Glutamatergic neuron (in vitro differentiated cells): Measurements from ENCODE around the gene MRPL43. TPM values are rescaled to one million over a fixed set of nuclear protein-coding genes. Genes with fewer than 3 reads are reported as not detected.
A peak's percentile ranks its signal among the peaks of the same experiment; 100 is the strongest.

Experiments used
- DNase-seq: peaks from one replicate; pipeline ENCODE4 v3.0.0; 2022
- H3K27ac Mint-ChIP-seq: one replicate; pipeline ENCODE4 v1.8.0; 2020; ENCODE audit warnings: mild to moderate bottlenecking, mixed read lengths, inconsistent platforms; ENCODE audit not compliant: unreplicated experiment
- H3K27me3 Mint-ChIP-seq: one replicate; pipeline ENCODE4 v1.8.0; 2020; ENCODE audit warnings: mild to moderate bottlenecking, moderate library complexity, mixed read lengths, inconsistent platforms; ENCODE audit not compliant: unreplicated experiment
- H3K36me3 Mint-ChIP-seq: one replicate; pipeline ENCODE4 v1.8.0; 2020; ENCODE audit warnings: mild to moderate bottlenecking, mixed read lengths, inconsistent platforms; ENCODE audit not compliant: unreplicated experiment
- H3K4me1 Mint-ChIP-seq: one replicate; pipeline ENCODE4 v1.8.0; 2020; ENCODE audit warnings: mild to moderate bottlenecking, low read depth, mixed read lengths, inconsistent platforms; ENCODE audit not compliant: unreplicated experiment
- H3K4me3 Mint-ChIP-seq: one replicate; pipeline ENCODE4 v1.8.0; 2020; ENCODE audit warnings: mild to moderate bottlenecking, mixed read lengths, inconsistent platforms; ENCODE audit not compliant: unreplicated experiment
- H3K9me3 Mint-ChIP-seq: one replicate; pipeline ENCODE4 v1.8.0; 2020; ENCODE audit warnings: mild to moderate bottlenecking, moderate library complexity, mixed read lengths, inconsistent platforms; ENCODE audit not compliant: unreplicated experiment
- total RNA-seq: library from RNA; stranded (reverse); fragmentation: NEBNext Ultra II Directional; extraction: Animal tissue kit (Norgen Biotek cat#: 25700); gene quantifications from one replicate; pipeline ENCODE4 v1.2.1, GENCODE V29; 2021; ENCODE audit not compliant: unreplicated experiment
- TF ChIP-seq, protein P1 (sequence below): fragments of 200-600 bp; sonication (generic); IDR thresholded peaks from one replicate; pipeline ENCODE4 v1.5.0; 2021; ENCODE audit not compliant: partially characterized antibody, unreplicated experiment

The MRPL43 gene
- total RNA-seq, 1 donor from 2014 or later: 58.2 TPM

DNA sequence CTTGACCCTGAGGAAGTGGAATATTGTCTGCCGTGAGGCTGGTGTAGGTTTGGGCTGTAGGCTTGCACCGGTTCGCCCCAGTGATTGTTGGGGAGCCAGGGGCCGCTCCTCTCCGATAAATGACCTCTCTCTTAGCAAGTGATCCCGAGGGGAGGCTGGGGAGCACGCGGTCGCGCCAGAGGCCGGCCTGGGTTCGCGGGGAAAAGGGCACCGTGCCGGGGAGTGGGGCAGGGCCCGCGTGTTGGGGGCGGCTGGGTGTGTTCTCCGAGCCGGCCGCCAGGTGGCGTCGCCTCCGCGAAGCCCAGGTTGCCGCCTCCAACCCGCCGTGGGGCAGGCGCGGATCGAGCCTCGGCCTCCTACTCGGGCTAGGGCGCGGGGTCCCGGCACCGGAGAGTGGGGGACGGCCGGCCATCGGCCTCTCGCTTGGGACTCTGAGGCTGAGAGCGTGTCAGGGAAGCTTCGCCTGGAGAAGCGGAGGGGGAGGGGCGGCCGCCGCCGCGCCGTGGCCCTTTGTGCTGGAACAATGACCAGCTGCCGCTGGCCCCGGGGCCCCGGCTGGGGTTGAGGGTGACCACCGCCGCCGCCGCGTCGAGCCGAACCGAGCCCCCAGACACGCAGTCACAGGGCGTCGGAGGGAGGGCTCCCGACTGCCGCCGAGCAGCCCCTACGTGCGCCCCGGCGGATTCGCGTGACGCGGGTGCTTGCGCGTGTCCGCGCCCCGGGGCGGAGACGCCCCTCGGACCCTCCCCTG is 11.9 kb upstream of the MRPL43 start:
- peaks cover 14% of the 10 kb centered on the region for H3K27me3 Mint-ChIP-seq
- peaks cover 16% of the 10 kb centered on the region for H3K4me1 Mint-ChIP-seq
- peak overlapping the region; percentile 92 for H3K4me3 Mint-ChIP-seq

DNA sequence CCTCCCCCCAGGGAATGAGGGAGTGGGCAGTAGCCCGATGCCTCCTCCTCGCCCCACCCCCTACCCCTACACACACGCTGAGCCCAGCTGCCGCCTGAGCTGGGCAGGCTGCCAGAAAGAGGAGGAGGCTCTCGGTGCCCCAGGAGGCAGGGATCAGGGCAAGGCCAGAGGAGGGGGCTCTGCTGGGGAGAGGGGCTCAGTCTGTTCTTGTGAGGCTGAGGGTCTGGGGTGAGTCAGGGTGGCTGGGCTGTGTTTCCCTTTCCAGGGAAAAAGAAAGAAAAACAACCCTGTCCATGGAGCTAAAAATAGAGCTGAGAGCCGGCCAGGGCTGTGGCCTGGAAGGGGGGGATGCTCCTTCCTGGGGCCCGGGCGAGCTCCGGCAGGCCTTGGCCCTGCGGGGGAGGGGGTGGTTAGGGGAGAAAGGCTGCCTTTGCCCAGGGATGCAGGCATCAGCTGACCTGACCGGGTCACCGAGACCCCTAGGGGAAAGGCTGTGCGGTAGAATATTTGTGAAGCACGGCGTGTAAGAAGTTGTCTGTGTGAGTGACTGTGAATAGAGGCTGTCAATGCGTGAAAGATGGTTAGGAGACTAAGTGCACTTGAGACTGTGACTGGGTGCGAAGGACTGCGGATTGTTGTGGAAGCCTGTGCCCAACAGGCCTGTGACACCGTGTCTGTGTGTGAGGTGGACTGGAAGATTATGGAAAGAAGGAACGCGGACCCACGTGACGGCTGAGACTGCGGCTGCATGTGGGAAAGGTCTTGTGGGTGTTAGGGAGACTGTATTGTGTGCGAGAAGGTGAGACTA is 11.1 kb upstream of the MRPL43 start:
- H3K27me3 Mint-ChIP-seq: peaks cover 14% of the 10 kb centered on the region
- H3K27ac Mint-ChIP-seq: peak overlapping the region; percentile 97
- peaks cover 16% of the 10 kb centered on the region for H3K4me1 Mint-ChIP-seq
- H3K36me3 Mint-ChIP-seq: no peaks in the 10 kb centered on the region
- peaks cover 12% of the 10 kb centered on the region for H3K9me3 Mint-ChIP-seq
- TF ChIP-seq, protein P1, sequence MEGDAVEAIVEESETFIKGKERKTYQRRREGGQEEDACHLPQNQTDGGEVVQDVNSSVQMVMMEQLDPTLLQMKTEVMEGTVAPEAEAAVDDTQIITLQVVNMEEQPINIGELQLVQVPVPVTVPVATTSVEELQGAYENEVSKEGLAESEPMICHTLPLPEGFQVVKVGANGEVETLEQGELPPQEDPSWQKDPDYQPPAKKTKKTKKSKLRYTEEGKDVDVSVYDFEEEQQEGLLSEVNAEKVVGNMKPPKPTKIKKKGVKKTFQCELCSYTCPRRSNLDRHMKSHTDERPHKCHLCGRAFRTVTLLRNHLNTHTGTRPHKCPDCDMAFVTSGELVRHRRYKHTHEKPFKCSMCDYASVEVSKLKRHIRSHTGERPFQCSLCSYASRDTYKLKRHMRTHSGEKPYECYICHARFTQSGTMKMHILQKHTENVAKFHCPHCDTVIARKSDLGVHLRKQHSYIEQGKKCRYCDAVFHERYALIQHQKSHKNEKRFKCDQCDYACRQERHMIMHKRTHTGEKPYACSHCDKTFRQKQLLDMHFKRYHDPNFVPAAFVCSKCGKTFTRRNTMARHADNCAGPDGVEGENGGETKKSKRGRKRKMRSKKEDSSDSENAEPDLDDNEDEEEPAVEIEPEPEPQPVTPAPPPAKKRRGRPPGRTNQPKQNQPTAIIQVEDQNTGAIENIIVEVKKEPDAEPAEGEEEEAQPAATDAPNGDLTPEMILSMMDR: no peak
- H3K4me3 Mint-ChIP-seq: peak overlapping the region; percentile 92
- DNase-seq: peak; percentile 93

More for the DNA sequence above, 11.9 kb upstream of the MRPL43 start:
- Mint-ChIP-seq H3K36me3 (no peaks in the 10 kb centered on the region), H3K27ac (peak overlapping the region; percentile 97), H3K9me3 (peaks cover 12% of the 10 kb centered on the region)
- TF ChIP-seq, protein P1: peak; percentile 100
- peak; percentile 87 for DNase-seq

DNA sequence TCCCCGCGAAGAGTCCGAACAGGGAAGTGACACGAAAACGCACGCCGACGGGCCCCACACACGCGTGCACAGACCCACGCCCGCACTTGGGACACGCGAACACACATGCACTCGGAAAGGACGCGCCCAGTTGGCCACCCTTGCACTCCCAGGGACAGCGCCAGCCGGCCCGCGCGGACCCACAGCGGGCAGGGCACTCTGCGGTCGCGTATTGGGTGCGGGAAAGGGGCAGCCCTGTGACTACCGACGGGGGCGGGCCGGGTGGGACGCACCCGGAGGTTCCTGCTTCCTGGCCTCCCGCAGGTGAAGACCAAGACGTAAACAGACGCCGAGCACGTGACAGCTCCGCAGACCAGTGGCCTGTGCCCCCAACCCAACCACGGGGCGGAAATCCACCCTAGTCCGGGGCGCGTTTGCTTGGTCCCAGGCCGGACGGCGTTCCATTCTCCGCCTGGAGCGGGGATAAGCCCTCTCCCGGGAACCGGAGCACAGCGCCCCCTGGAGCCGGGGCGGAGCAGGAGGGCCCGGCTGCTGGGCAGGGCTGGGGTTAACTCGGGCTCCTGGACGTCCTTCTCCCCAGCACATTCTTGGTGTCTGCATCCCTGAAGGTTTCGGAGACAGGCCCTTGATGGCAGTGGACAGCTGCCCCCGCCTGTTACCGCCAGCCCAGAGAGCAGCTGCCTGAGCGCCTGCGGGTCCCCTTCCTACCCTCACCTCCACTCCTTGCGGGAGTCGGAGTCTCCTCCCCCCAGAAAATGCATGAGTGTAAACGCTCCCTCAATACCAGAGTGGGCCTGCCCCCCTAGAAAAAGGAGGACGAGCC is 10.3 kb upstream of the MRPL43 start:
- peak; percentile 92 for DNase-seq
- H3K27me3 Mint-ChIP-seq: peaks cover 14% of the 10 kb centered on the region
- peak overlapping the region; percentile 92 for H3K4me3 Mint-ChIP-seq
- TF ChIP-seq, protein P1: peak; percentile 91
- peaks cover 16% of the 10 kb centered on the region for H3K4me1 Mint-ChIP-seq
- peaks cover 12% of the 10 kb centered on the region for H3K9me3 Mint-ChIP-seq
- H3K36me3 Mint-ChIP-seq: no peaks in the 10 kb centered on the region
- peak overlapping the region; percentile 97 for H3K27ac Mint-ChIP-seq

DNA sequence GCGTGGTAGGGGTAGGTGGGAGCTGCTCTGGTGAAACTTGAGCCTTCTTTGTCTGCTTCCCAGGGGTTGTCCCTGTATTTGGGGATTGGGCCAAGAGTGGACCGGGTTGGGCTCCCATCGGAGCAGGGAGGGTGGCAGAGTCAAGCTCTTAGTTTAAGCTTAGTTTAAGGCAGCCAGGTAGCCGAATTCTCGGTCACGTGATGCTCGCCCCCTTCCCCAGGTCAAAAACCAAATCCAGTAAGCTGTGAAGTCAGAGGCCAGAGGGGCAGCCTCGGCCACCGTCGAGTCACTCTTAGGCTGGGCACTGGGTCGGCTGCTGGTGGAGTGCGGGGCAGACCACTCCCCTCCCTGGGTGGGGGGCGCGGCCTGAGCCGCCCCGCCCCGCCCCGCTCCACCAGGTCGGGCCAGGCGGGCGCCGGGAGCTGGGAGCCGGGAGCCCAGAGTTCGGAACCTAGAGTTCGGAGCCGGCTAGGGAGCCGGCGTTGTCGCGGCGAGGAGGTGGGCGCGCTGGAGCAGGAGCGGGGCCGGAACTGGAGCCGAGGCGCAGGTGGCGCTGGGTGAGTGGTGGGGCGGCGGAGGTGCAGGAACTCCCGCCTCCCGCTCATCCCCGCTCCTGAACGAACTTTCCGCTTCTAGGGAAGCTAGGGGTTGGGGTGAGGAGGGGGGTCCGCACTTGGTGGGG is 9.5 kb upstream of the MRPL43 start:
- Mint-ChIP-seq H3K36me3 (no peaks in the 10 kb centered on the region), H3K4me1 (peaks cover 16% of the 10 kb centered on the region), H3K9me3 (peaks cover 12% of the 10 kb centered on the region), H3K27ac (peak overlapping the region; percentile 84), H3K4me3 (peak overlapping the region; percentile 88), H3K27me3 (peaks cover 14% of the 10 kb centered on the region)
- peak; percentile 65 for DNase-seq
- TF ChIP-seq, protein P1: no peak
